C1 segment of cervical spinal cord (tissue), 14 donors: ENCODE results near the gene VASP.

Experiments used
- DNase-seq, 14 donors: peaks; one replicate each; lab custom pipeline; 2025; lab: John Stamatoyannopoulos, UW

Gene VASP

DNA sequence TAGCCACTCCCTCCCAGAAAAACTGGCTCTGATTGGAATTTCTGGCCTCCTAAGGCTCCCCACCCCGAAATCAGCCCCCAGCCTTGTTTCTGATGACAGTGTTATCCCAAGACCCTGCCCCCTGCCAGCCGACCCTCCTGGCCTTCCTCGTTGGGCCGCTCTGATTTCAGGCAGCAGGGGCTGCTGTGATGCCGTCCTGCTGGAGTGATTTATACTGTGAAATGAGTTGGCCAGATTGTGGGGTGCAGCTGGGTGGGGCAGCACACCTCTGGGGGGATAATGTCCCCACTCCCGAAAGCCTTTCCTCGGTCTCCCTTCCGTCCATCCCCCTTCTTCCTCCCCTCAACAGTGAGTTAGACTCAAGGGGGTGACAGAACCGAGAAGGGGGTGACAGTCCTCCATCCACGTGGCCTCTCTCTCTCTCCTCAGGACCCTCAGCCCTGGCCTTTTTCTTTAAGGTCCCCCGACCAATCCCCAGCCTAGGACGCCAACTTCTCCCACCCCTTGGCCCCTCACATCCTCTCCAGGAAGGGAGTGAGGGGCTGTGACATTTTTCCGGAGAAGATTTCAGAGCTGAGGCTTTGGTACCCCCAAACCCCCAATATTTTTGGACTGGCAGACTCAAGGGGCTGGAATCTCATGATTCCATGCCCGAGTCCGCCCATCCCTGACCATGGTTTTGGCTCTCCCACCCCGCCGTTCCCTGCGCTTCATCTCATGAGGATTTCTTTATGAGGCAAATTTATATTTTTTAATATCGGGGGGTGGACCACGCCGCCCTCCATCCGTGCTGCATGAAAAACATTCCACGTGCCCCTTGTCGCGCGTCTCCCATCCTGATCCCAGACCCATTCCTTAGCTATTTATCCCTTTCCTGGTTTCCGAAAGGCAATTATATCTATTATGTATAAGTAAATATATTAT, 33.3 kb upstream of the VASP start:
- DNase-seq: no peak

DNA sequence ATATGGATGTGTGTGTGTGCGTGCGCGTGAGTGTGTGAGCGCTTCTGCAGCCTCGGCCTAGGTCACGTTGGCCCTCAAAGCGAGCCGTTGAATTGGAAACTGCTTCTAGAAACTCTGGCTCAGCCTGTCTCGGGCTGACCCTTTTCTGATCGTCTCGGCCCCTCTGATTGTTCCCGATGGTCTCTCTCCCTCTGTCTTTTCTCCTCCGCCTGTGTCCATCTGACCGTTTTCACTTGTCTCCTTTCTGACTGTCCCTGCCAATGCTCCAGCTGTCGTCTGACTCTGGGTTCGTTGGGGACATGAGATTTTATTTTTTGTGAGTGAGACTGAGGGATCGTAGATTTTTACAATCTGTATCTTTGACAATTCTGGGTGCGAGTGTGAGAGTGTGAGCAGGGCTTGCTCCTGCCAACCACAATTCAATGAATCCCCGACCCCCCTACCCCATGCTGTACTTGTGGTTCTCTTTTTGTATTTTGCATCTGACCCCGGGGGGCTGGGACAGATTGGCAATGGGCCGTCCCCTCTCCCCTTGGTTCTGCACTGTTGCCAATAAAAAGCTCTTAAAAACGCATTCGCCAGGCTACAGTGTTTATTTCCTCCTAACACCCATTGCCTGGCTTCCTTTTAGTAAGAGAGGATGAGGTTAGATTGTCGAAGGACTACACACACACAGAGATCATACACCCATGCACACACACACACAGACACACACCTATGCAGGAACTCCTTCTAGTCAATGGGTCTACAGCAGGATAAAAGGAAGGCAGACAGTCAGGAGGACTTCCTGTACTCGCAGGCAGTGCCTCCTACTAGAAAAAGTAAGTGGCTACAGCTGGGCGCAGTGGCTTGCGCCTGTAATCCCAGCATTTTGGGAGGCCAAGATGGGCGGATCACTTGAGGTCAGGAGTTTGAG, 32.4 kb upstream of the VASP start:
- DNase-seq: no peak

DNA sequence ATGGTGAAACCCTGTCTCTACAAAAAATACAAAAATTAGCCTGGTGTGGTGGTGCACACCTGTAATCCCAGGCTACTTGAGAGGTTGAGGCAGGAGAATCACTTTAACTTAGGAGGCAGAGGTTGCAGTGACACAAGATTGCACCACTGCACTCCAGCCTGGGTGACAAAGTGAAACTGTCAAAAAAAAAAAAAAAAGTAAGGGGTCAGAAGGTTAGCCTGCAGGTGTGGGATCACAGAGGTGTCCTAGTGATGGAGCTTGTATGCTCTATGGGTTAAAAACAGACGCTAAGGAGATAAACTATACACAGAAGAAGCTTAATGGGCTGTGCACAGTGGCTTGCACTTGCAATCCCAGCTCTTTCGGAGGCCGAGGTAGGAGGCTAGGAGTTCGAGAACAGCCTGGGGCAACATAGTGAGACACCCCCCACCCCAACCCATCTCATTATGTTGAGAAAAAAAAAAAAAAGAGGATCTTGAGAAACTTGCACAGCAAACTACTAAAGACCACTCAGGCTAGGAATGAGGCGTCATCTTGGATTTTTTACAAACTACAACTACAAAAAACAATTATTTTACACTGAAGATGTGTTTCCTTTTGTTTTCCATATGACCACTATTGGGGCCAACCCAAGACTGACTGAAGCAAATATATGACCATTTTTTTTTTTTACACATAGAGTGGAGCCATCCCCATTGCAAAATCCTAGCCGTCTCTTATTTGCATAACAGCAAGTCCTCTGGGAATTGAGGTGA, 31.6 kb upstream of the VASP start:
- no peak for DNase-seq

DNA sequence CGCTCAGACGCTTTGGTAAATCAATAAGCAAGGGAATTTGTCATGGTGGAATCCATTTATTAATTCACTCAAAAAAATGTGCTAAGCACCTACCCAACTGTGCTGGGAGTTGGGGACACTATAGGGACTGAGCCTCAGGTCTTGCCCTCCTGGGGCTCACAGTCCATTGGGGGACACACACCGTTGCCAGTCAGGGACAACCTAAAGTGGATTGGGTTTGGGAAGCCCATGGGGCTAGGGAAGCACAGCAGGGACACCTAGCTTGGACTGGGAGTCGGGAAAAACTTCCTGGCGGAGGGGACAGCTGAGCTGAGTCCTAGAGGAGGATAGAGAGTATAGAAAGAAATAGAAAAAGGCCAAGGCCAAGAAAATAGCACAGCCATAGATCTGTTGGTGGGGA, 31.0 kb upstream of the VASP start:
- no peak for DNase-seq

DNA sequence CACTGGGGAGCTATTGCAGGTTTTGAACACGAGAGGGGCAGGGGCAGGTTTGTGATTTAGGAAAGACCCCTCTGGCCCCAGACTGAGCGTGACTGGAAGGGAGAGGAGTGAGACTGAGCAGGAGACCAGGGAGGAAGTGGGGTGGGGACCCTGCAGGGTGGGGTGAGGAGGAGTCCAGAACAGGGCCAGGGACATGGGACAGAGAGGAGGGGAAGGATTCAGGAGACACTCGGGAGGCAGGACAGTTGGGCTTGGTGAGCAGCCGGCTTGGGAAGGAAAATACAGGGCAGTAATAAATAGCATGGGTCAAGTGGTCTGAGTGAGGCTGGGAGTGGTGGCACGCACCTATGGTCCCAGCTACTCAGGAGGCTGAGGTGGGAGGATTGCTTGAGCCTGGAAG, 30.1 kb upstream of the VASP start:
- no peak for DNase-seq

DNA sequence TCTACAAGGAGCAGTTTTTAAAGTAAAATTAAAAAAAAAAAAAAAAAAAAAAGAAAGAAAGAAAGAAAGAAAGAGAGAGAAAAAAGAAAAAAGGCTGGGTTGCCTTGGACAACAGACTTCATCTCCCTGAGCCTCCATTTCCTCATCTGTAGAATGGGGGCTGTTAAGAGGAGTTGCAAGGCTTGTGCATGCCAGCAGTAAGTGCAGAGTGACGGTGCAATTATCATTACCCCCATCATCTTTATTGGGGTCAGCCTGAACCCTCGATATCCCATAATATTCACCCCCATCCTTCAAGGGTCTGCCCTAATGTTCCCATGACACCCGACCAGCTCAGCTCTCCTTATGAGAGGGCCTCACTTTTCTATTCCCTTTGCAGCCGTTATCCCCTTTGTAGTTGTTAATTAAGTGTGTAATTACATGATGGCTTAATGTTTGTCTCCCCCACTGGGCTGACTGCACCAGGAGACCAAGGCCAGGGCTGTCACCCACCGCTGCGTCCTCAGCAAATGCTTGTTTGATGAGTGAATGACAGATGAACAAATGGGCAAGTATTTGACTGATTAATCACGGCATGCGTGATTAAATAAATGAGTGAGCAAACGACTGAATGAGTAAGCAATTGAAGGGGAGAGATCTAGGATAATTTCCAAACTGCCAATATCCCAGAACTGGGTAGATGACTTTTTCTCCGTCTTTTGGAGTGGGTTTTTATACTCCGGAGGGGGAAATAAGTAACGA, 29.4 kb upstream of the VASP start:
- peak in 2 of 14 donors; percentile 40 to 54 for DNase-seq

DNA sequence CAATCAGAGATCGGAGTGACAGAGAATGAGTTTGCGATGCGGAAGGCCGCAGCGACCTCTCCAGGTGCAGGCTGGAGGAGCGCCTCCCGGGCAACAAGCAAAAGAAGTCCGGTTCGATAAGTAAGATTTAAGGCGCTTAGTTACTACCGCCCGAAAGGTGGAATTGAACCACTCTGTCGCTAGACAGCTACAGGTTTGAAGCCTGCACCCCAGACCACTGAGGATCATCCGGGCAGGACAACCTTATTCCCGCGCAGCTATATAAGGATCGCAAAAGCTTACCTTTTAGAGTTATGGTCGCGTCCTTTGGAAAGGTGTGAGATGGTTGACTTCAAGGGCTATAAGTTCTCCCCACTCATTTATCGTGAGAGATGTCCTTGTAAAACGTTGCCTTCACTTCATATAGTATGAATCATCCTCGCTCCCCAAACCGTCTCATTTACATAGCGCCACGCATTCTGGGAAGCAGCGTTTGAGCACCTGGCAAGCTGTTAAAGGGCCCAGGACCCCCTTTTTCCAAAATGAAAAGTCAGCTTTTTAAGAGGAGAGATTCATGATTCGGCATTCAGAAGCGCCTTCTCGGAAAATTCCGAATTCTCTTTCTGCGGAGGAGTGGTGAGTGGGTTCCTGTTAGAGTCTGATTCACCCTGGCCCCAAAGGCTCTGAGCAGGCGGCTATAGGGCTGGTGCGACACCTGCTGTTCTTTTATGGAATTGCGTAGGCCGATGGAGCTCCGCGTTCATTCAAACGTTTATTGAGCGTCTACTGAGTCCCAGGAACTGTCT, 28.6 kb upstream of the VASP start:
- peak; percentile 33 to 95 (median 85) for DNase-seq

DNA sequence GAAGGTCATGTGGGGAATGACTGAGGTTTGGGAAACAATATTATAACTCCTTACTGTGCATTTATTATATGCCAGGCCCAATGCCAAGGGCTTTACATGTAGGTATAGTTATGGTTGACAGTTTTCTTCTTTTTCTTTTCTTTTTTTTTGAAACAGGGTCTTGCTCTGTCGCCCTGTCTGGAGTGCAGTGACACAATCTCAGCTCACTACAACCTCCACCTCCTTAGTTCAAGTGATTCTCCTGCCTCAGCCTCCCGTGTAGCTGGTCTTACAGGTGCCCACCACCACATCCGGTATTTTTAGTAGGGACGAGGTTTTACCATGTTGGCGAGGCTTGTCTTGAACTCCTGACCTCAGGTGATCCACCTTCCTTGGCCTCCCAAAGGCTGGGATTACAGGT, 24.2 kb upstream of the VASP start:
- DNase-seq: no peak

DNA sequence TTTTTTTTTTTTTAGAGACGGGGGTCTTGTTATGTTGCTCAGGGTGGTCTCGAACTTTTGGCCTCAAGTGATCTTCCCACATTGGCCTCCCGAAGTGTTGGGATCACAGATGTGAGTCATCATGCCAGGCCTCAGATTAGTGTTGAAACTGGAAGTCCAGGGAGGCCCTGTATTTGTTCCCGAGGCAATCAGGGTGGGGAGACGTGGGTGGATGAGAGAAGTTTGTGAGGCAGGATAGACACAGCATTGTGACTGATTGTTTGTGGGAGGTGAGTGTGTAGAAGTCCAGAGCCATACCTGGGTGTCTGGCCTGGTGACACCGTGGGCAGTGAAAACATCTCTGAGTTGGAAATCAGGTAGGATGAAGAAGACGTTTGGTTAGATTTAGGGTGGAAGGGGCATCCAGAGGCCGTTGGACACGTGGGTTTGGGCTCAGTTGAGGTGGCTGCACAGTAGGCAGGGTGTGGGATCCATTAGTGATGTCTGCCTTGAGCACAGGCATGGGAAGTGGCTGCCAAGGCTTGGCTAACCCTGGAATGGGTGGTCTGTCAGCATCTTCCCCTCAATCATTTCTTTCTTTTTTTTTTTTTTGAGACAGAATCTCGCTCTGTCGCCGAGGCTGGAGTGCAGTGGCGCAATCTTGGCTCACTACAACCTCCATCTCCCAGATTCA, 22.9 kb upstream of the VASP start:
- DNase-seq: no peak

DNA sequence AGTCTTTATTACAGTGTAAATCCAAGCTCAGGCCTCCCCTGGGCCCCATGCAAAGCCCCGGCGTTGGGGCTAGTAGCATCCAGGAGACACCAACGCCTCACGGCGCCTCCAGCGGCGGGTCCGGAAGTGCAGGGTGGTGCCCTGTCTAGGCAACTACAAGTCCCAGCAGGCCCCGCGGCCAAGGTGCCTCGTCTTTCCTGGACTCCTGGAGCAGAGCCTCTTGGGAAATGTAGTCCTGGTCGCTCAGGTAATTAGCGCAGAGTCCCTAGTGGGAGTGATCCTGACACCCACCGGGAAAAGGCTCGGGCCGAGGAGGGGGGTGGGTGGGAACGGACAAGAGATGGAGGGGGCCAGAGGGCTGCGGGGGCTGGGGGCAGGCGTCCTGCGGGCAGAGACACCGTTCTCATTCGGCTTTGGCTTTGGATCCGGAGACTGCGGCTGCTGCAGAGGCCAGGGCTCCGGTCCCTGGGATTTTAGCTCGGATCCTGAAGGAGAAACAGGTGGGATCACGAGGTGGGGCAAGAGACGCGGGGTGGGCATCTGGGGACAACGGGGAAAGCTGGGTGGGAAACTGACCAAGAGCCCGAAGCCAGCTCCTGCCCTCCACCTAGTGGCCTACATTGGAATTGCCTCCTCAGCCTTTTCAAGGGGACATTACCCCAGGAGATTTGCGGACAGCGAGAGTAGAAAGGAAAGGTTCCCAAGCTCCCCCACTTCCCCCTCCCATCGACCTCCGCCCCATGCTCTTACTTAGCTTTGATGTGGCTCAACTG, 21.8 kb upstream of the VASP start:
- peak; percentile 26 to 92 (median 86) for DNase-seq

DNA sequence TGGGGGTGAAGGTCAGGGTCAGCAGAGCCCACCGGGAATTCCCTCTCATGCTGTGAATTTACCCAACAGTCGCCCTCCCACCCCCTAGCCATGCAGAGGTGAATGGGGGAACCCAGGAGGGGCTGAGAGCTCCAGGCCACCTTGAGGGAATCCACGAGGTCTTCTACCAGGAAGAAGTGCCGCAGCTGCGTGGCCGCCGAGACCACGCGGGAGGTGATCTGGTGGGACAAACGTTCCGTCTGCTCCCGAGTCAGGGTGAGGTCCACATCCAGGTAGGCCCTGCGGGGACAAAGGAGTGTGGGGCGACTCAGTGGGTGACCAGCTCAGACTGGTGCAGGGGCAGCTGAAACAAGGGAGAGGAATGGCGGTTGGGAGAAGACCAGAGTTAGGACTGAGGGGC, 18.6 kb upstream of the VASP start:
- DNase-seq: no peak

DNA sequence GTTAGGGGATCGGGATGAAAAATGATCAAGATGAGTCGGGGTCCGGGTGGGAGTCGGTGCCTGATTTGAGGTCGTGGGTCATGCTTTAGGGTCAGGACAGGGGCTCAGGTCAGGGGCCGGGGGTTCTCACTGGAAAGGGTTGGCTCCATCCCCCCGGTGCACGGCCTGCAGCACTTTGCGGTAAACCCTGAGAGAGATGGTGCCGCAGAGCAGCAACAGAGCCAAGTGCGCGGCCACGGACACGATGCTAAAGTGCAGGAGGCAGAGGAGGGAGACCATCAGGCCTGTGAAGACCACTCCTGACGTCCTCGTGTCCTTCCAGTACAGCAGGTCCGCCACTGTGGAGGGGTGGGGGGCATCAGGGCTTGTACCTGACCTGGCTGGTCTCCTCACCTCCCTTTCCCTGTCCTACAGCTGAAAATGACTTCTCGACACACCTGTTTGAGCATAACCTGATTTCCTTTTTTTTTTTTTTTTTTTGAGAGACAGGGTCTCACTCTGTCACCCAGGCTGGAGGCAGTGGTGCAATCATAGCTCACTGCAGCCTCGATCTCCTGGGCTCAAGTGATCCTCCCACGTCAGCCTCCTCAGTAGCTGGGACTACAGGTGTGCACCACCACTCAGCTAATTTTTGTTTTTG, 17.9 kb upstream of the VASP start:
- DNase-seq: no peak

DNA sequence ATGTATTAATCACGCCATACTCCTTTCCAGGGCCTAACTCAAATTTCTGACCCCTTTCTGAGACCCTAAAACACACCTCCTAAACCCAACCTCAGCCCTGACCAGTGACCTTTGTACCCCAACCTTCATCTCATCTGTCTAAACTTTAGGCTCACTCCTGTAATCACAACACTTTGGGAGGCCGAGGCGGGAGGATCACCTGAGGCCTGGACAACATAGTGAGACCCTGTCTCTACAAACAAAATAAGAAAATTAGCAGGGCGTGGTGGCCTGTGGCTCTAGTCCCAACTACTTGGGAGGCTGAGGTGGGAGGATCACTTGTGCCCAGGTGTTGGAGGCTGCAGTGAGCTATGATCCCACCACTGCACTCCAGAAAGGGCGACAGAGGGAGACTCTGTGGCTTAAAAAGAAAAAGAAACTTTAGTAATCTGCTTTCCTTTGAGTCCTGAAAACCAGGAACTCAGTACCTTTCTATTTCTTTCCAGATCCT, 15.1 kb upstream of the VASP start:
- no peak for DNase-seq

DNA sequence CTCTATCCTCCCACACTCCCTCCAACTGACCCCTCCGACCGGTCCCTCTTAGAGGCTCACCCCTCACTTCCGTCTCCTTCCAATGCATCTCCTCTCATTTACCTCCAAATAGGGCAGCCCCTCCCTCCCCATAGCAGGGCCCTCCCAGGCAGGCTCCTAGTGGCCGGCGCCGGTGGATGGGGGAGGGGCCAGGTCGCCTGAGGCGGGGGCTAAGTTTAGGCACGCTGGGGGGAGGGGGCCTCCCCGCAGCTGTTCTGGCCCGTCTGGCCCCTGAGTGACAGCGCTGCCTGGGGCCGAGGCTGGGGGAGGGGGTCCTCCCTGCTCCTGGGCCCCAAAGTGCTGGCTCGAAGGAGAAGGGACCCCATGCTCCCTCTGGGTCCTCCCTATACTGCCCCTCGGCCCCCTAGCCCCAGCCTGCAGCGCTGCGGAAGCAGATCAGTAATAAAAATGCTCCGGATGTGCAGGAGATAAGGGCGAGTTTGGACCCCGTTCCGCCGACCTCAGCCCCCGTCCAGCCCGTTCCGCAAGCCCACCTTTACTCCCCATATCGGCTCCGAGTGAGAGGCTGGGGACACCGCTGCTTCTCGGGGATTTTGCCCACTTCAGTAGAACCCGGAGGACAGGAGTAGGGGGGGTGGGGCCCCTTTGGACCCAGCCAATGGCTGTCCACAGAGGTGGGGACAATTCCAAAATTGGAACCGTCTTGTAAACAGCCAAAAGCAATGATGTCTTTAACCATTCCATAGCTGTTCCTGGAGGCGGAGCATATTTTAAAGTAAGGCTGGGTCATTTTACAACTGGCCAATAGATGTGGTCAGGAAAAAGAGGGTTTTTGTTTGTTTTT, 14.4 kb upstream of the VASP start:
- DNase-seq: peak in 3 of 14 donors; percentile 10 to 75 (median 21)

DNA sequence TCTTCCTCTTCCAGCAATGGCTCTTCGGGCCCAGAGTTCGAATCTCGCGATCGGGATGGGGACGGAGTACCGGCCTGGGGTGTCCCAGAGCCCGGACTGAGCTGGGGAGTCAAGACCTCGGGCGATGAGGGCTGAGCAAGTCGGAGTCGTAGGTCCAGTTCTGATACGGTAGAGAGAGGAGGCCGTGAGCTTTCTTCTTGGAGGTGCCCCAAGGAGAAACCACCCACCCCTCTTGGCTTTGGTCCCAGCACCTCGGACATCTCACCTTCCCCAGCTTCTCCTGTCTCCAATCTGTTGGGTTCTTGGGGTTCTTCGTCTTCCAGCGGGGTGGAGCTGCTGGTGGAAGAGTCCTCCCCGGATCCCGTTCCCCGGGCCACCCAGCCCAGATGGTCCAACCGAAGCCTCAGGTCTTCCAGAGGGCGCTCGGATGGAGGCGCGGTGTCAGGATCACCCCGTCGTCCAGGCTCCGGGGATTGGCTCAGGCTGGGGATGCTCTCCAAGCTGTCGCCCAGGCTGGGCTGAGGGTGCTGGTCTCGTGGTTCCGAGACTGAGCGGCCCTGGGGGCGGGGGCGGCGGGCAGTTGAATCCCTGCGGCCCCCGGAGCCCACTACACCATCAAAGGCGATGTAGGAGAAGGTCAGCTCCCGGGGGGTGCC, 12.9 kb upstream of the VASP start:
- DNase-seq: no peak

DNA sequence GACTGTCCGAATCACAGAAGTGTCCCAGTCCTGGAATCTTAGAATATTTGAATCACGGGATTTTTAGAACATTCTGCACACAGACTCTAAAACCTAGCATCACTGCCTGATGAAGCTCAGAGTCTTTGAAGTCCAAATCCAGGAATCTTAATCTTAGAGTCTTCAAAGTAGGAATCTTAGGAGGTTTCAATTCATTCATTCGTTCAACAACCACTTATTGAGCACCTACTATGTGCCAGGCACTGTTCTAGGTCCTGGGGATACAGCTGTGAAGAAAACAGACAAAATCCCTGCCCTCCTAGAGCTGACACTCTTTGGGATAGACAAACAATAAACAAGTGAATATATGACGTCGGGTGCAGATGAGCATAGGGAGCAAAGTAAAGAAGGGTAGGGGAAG, 12.1 kb upstream of the VASP start:
- DNase-seq: no peak
